Measurements from ENCODE around the gene KLK14. TPM values are rescaled to one million over a fixed set of nuclear protein-coding genes. Genes with fewer than 3 reads are reported as not detected.

KLK14 gene
- total RNA-seq, 1 experiment from 2014 or later: 0.76 TPM

DNA sequence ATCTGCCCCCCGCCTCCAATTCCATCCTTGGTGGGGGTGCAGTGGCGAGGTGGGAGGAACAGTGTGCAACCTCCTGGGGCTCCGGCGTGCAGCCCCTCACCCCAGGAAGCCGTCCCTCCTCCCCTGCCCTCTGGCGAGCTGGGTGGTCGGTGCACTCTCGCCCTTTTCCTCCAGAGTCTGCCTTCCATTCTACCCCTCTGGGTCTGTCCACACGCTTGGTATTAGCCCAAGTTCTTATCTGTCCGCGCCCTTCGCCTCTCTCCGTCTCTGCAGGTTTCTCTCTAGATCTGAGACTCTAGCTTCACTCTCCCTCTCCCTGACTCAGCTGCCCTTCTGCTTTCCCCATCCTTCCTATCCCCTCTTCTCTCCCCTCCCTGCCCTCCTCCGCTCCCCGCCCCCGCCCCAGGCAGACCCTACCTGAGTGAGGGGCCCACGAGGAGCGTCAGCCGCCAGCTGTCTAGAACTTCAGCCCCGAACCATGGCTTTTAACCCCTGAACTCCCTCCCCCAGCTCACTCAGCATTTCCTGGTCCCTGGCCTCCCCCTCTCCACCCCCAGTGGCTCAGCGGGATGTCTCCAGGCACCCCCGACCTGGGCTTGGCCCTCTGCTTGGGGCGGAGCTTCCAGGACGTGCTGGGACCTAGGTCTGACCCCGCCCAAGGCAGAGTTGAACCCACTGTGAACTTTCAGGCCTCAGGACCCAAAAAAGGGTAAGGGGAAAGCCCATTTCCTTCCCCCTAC, 17.3 kb downstream of the KLK14 start (continued):
- TF ChIP-seq, protein P1, sequence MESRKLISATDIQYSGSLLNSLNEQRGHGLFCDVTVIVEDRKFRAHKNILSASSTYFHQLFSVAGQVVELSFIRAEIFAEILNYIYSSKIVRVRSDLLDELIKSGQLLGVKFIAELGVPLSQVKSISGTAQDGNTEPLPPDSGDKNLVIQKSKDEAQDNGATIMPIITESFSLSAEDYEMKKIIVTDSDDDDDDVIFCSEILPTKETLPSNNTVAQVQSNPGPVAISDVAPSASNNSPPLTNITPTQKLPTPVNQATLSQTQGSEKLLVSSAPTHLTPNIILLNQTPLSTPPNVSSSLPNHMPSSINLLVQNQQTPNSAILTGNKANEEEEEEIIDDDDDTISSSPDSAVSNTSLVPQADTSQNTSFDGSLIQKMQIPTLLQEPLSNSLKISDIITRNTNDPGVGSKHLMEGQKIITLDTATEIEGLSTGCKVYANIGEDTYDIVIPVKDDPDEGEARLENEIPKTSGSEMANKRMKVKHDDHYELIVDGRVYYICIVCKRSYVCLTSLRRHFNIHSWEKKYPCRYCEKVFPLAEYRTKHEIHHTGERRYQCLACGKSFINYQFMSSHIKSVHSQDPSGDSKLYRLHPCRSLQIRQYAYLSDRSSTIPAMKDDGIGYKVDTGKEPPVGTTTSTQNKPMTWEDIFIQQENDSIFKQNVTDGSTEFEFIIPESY (IDR thresholded peaks at IDR 0.05; ENCODE audit: extremely low read depth, insufficient replicate concordance, low read length): no peak
- no peak for TF ChIP-seq POLR2A (IDR thresholded peaks at IDR 0.05; ENCODE audit: borderline replicate concordance, extremely low read depth, insufficient read depth, insufficient read length)

DNA sequence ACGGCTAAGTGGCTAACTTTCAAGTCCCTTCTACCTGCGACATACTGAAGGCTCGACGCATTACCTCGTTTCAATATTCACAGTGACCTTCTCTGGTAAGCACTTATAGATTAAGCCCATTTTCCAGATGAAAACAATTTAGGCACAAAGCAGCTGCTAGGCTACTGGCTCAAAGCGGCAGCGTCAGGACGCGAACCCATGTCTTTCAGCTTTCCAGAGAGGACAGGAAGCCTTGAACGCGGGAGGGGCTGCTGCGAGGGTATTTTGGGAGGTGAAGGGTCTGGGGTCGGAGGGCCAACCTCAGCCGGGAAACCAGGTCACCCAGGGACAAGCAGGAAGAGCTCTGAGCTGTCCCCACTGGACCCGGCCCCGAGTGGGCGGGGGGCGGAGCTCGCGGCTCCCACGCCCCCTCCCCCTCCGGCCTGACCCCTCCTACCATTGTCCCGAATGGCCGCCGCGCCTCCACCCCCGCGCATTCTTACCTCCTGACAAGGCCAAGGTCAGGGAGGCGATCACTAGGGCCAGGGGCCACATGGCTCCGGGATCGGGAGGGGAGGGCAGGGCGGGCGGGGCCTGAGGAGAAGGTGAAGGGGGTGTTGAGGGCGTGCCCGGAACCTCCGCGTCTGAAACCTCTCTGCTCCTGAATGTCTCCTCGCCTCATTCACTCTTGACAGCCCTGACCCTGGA, 18.0 kb downstream of the KLK14 start, which contains the start of gene KLK13:
TSS of gene KLK13 (minus strand) at position 559 of the 687 bp plus-strand sequence. CDS start at position 534, 25 bp downstream.
- DNase-seq (ENCODE audit: low read depth, low spot score) (peak; percentile 7), ATAC-seq (peak; percentile 91)
- Histone ChIP-seq H3K27me3 (ENCODE audit: insufficient read depth, low read length) (no peaks in the 10 kb centered on the region), H3K4me1 (ENCODE audit: control insufficient read depth in 1 of 2, insufficient read depth in 2 of 2, low read length in 2 of 2) (peaks cover 9 to 28% of the 10 kb centered on the region in 2 experiments), H3K36me3 (ENCODE audit: control insufficient read depth in 1 of 2, insufficient read depth in 2 of 2, low read length in 2 of 2) (no peaks in the 10 kb centered on the region), H3K9ac (ENCODE audit: low read length) (peak within 1 kb of the TSS; percentile 37), H2AFZ (ENCODE audit: low read depth, low read length, poor library complexity, severe bottlenecking) (peak within 1 kb of the TSS; percentile 83), H3K4me3 (replicated peaks in 1 of 2; ENCODE audit: low read depth in 1 of 2, low read length in 2 of 2) (peak within 1 kb of the TSS; percentile 41 to 47), H3K9me3 (ENCODE audit: control insufficient read depth in 1 of 2, insufficient read depth in 1 of 2, low read depth in 1 of 2, low read length in 2 of 2) (no peaks in the 10 kb centered on the region), H3K9me2 (ENCODE audit: insufficient read depth) (no peaks in the 10 kb centered on the region), H4K20me1 (ENCODE audit: insufficient read depth) (no peaks in the 10 kb centered on the region), H3K27ac (ENCODE audit: low read depth, low read length) (peak within 1 kb of the TSS; percentile 43; the same call in 1 of the 2 replicates), H3K79me2 (ENCODE audit: insufficient read depth, low read length) (no peaks in the 10 kb centered on the region), H3K4me2 (ENCODE audit: low read length) (peak within 1 kb of the TSS; percentile 74)
- intact Hi-C loops (cut with micrococcal nuclease): no loop called here
- ChIA-PET RAD21 (ENCODE audit: low non-redundant PET in 1 of 2, low total read pairs in 2 of 2, uncharacterized antibody in 2 of 2, unreplicated experiment in 2 of 2) (interaction anchor here in 1 of 2 experiments (0.6 kb wide), 1 partner anchor 34 kb away, joined by 4 read pairs; no protein-coding TSS in a partner anchor), CTCF (interaction anchor here (0.8 to 1.0 kb wide), 2 partner anchors 43 to 48 kb away, joined by 4 to 7 read pairs; no protein-coding TSS in a partner anchor), POLR2A (interaction anchor here (0.8 kb wide), 1 partner anchor 48 kb away, joined by 3 read pairs; no protein-coding TSS in a partner anchor)
- TSS peak; percentile 91 for BruUV-seq (replicated peaks)
- TF ChIP-seq YY1 (IDR thresholded peaks at IDR 0.05; ENCODE audit: extremely low read depth, insufficient replicate concordance, low read depth, low read length) (peak; percentile 71), FOSL1 (IDR thresholded peaks at IDR 0.05; ENCODE audit: low read depth) (no peak), POLR2AphosphoS5 (IDR thresholded peaks at IDR 0.05; ENCODE audit: low read depth, low read length) (peak; percentile 41), CBX3 (IDR thresholded peaks at IDR 0.05; ENCODE audit: low read depth) (no peak), EZH2phosphoT487 (IDR thresholded peaks at IDR 0.05; ENCODE audit: borderline replicate concordance) (no peak), SRF (IDR thresholded peaks at IDR 0.05; ENCODE audit: low read depth) (no peak), SP1 (IDR thresholded peaks at IDR 0.05; ENCODE audit: low read depth) (peak; percentile 45; the same call in 1 of the 2 replicates), ZFX (IDR thresholded peaks at IDR 0.05) (no peak), EZH2 (IDR thresholded peaks at IDR 0.05) (no peak), SIN3A (IDR thresholded peaks at IDR 0.05; ENCODE audit: low read depth) (no peak), ELF1 (IDR thresholded peaks at IDR 0.05; ENCODE audit: borderline replicate concordance, low read depth) (no peak), EGR1 (IDR thresholded peaks at IDR 0.05; ENCODE audit: low read depth) (peak; percentile 97)
- TF ChIP-seq, protein P1 (IDR thresholded peaks at IDR 0.05; ENCODE audit: extremely low read depth, insufficient replicate concordance, low read length): no peak
- TF ChIP-seq, protein P2, sequence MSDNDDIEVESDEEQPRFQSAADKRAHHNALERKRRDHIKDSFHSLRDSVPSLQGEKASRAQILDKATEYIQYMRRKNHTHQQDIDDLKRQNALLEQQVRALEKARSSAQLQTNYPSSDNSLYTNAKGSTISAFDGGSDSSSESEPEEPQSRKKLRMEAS (IDR thresholded peaks at IDR 0.05): no peak
- TF ChIP-seq, protein P3, sequence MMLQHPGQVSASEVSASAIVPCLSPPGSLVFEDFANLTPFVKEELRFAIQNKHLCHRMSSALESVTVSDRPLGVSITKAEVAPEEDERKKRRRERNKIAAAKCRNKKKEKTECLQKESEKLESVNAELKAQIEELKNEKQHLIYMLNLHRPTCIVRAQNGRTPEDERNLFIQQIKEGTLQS (IDR thresholded peaks at IDR 0.05): no peak

All from HCT116 (cell line).